ENCODE measurements around the gene MKX.
A peak's percentile ranks its signal among the peaks of the same experiment; 100 is the strongest.
"Not testable (repeated sequence)": the region's sequence is repeated elsewhere in the genome, so short reads cannot be mapped to it uniquely, and the experiment has no call there.

The MKX gene

DNA sequence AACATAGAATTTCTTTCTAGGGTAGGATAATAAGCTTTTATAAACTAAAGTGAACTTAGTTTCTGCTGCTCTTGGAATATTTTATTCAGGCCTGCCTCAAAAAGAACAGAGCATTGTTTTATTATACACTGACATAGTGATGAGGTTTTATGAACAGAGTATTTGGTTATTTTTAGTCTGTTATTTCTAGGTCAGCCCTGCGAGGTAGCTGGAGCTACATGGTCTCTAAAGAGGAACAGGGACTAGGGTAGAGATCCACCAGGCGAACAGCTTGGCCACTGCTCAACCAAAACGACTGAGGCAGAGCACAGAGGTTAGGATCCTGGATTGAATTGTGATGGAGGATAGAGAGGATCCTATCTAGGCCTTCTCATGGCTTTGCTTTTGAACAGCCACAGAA, 53.0 kb downstream of the MKX start:
- DNase-seq (ENCODE audit: low spot score): no peak

GRCh38 chr10:27688991-27689390, 56.6 kb downstream of the MKX start:
- DNase-seq (ENCODE audit: low spot score): no peak

DNA sequence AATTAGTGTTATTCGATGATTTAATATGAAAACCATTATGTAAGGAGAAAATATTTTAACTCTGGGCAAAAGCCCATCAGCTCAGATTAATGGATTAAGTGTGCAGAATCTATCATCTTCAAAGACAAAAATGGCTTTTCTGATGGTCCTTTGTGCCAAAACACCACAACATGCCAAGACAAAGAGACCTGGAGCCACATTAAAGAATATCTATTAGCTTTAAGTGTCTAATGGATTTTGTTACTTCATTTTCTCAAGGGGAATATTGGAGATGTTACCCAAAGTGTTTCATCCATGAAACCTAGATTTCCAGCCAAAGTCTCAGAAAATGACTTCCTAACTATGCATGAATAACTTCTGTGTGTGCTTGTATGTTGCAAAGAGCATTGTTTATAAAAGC, 57.3 kb downstream of the MKX start:
- DNase-seq (ENCODE audit: low spot score): no peak

- no peak for DNase-seq (ENCODE audit: low spot score)
Observed at GRCh38 chr10:27687743-27688142, 57.9 kb downstream of the MKX start.

- DNase-seq (ENCODE audit: low spot score): no peak
Observed at GRCh38 chr10:27687326-27687725, 58.3 kb downstream of the MKX start.

- DNase-seq (ENCODE audit: low spot score): no peak
Observed at GRCh38 chr10:27685681-27686080, 59.9 kb downstream of the MKX start.

GRCh38 chr10:27683226-27683625, 62.4 kb downstream of the MKX start:
- no peak for DNase-seq (ENCODE audit: low spot score)

DNA sequence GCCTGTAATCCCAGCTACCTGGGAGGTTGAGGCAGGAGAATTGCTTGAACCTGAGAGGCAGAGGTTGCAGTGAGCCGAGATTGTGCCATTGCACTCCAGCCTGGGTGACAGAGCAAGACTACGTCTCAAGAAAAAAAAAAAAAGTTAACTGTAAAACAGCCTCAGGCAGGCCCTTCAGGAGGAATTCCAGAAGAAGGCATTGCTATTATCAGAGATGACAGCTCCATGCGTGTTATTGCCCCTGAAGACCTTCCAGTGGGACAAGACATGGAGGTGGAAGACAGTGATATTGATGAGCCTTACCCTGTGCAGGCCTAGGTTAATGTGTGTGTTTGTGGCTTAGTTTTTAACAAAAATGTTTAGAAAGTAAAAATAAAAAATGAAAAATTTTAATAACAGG, 63.8 kb downstream of the MKX start:
- not testable (repeated sequence) for DNase-seq (ENCODE audit: low spot score)

DNA sequence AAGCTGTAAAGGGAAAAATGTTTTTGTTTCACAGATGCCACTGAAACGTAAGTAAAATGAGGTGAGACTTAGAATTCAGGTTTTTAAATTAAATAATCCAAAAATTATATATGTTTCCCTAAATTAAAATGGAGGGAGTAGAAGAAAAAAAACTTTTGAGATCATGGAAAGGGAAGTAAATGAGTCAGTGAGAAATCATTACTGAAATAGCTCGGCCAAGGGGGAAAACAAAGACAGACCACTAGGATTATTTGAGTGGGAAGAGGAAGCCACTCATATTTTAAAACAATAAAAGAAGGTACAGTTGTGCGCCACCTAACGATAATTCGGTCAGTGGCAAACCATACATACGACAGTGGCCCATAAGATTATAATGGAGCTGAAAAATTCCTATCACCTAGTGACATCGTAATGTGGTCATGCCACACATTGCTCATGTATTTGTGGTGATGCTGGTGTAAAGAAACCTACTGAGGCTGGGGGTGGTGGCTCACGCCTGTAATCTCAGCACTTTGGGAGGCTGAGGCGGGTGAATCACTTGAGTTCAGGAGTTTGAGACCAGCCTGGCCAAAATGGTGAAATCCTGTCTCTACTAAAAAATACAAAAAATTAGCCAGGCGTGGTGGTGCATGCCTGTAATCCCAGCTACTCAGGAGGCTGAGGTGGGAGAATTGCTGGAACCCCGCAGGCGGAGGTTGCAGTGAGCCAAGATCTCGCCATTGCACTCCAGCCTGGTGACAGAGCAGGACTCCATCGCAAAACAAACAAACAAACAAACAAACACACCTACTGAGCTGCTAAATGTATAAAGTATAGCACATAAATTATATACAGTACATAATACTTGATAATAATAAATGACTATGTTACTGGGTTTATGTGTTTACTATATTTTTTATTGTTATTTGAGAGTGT, 64.7 kb downstream of the MKX start:
- no peak for DNase-seq (ENCODE audit: low spot score)

- DNase-seq (ENCODE audit: low spot score): peak; percentile 6
Observed at GRCh38 chr10:27680006-27680557, 65.5 kb downstream of the MKX start.

GRCh38 chr10:27679369-27679912, 66.2 kb downstream of the MKX start:
- DNase-seq (ENCODE audit: low spot score): no peak

- no peak for DNase-seq (ENCODE audit: low spot score)
Observed at GRCh38 chr10:27678166-27678565, 67.5 kb downstream of the MKX start.

- no peak for DNase-seq (ENCODE audit: low spot score)
Observed at GRCh38 chr10:27673065-27673464, 72.6 kb downstream of the MKX start.

- no peak for DNase-seq (ENCODE audit: low spot score)
Observed at GRCh38 chr10:27671821-27672220, 73.8 kb downstream of the MKX start.

- no peak for DNase-seq (ENCODE audit: low spot score)
Observed at GRCh38 chr10:27664461-27664860, 81.2 kb downstream of the MKX start.

GRCh38 chr10:27663621-27664020, 82.0 kb downstream of the MKX start:
- DNase-seq (ENCODE audit: low spot score): no peak

- no peak for DNase-seq (ENCODE audit: low spot score)
Observed at GRCh38 chr10:27661514-27662286, 83.9 kb downstream of the MKX start.

DNA sequence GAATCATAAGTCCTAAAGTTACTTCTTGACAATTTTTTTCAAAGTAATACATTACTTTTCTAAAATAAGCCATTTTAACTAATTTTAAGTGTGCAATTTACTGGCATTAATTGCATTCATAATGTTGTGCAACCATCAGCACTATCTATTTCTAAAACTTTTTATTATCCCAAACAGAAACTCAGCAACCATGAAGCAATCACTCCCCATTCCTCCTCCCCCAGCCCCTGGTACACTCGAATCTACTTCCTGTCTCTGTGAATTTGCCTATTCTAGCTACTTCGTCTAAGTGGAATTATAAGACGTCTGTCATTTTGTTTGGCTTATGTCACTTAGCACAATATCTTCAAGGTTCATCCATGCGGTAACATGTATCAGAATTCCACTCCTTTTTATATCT, 84.9 kb downstream of the MKX start:
- no peak for DNase-seq (ENCODE audit: low spot score)

DNA sequence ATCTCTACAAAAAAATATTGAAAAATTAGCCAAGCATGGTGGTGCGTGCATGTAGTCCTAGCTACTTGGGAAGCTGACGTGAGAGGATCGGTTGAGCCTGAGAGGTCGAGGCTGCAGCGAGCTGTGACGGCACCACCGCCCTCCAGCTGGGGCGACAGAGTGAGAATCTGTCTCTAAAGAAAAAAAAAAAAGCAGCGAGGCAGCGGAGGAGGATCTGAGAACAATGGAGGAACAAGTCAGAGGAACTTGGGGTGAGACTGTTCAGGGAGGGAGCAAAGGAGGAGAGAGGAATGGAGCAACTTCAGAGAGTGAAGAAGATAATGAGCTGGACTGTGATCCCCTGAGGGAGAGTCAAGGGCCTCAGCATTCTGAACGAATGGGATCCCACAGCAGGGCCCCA, 85.4 kb downstream of the MKX start:
- no peak for DNase-seq (ENCODE audit: low spot score)

GRCh38 chr10:27659786-27660185, 85.8 kb downstream of the MKX start:
- DNase-seq (ENCODE audit: low spot score): no peak

GRCh38 chr10:27658788-27659187, 86.8 kb downstream of the MKX start:
- DNase-seq (ENCODE audit: low spot score): no peak

- no peak for DNase-seq (ENCODE audit: low spot score)
Observed at GRCh38 chr10:27655296-27655695, 90.3 kb downstream of the MKX start.

DNA sequence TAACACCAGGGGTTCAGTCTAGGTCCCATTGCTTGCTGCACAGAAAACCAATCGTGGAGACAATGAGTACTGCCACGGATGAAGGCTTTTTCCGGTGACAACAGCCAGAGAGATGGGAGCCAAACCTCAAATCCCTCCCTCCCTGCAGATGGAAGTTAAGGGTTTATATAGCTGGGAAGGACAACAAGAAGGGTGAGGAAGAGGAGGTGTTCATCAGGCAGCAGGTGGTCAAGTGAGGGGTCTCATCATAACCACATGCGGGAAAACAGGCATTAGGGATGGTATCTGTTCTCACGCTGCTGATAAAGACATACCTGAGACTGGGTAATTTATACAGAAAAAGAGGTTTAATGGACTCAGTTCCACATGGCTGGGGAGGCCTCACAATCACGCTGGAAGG, 91.3 kb downstream of the MKX start:
- DNase-seq (ENCODE audit: low spot score): no peak

Data from cerebellar cortex (tissue), 1 donor.